GM18909 (cell line): ENCODE measurements around the gene DNAH14.
A peak's percentile ranks its signal among the peaks of the same experiment; 100 is the strongest.

ENCODE experiments used
- ATAC-seq: cut with Tn5 transposase; IDR thresholded peaks from one replicate; pipeline ENCODE4 v1.9.1; 2021; ENCODE audit warnings: mild to moderate bottlenecking; ENCODE audit not compliant: unreplicated experiment, poor library complexity

The DNAH14 gene

DNA sequence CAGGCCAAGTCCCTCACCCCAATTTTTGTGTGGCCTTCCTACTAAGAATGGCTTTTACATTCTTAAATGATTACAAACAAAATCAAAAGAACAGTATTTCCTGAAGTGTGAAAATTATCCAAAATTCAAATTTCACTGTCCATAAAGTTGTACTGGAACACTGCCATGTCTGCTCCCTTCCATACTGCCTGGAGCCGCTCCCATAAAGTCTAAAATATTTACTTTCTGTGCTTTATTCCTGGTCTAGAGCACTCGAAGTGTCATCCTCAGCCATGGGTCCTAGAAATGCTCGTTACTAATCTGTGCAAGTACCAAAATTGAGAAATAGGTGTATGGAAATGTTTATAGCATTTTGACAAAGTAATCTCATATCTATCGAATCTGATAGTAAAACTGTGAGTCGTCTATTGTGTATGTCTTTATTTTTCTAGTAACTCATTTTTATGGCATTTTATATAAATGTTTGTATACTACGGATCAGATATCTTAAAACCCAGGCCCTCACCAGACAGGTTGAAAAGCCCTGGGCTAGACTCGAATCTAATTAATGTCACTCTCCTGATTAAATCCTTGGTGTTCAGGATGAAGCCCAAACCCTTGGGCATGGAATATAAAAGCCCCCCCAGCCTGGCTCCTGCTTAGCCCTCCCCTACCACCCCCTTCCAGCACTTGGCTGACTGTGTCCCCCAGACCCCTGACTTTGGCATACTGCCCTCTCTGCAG is 493.5 kb downstream of the DNAH14 start:
- ATAC-seq: no peak

DNA sequence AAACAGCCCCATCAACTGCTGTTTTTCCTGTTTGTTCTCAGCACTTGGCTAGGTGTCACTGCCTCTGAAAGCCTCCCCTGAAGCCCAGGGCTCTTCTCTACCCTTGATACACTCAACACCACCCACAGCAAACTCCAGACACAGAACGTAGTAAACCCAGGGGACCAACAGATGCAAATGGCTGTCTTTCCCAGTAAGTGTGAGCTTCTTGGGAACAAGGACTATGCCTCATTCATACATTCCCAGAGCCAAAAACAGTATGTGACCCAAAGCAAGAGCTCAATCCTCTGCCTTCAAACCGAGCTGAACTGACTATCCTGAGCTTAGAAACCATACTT is 494.0 kb downstream of the DNAH14 start:
- ATAC-seq: no peak

DNA sequence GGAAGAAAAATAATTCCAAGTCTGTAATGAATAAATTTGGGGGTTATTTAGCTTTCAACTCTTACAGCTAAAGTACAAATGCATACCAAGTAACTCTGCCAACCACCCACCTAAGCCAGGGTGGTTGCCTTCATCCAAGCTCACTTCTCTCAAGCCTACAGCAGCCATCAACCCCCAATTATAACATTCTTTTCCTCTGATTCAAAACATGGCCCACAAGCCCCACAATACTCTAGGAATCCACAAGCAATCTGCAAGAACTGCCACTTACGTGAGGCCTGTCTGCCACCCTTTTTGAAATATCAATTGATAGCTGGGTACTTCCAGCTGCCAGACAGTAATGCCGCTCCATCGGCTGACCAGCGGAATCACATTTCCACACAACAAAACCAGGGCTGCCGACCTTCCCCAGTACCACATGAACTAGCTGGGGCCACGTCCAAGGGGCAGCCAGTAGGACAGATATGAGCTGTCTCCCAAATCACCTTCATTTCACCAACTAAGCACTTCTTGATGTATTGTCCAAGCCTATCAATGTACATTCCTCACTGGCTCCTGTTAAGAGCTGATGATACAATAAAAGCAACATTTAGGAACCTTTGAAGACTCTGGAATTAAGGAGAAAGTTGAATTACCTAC is 495.2 kb downstream of the DNAH14 start:
- no peak for ATAC-seq

DNA sequence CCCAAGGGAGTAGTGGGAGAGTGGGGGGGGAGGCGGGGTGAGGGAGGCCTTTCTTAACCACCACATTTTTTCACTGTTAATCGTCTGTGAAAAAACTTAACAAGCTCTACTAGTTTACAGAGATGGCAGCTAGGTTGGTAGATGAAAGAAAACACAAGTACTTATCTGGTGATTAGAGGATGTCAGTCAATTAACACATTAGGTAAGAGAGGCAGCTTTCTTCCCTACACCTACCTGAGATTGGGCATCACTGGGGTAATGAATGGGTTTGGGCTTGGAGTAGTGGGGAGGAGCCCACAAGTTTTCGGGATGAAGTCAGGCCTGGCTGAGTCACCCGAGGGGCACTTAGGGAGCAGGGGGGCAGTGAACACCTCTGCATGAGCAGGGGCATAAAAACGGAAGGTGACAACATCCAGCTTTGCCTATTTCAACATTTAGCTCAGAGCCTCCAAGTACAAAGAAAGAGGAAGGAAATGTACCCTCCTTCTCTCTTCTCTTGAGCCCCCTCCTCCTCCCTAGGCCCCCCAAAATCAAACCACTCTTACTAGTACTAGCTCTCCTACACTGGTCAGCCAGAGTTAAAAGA is 495.8 kb downstream of the DNAH14 start:
- no peak for ATAC-seq

DNA sequence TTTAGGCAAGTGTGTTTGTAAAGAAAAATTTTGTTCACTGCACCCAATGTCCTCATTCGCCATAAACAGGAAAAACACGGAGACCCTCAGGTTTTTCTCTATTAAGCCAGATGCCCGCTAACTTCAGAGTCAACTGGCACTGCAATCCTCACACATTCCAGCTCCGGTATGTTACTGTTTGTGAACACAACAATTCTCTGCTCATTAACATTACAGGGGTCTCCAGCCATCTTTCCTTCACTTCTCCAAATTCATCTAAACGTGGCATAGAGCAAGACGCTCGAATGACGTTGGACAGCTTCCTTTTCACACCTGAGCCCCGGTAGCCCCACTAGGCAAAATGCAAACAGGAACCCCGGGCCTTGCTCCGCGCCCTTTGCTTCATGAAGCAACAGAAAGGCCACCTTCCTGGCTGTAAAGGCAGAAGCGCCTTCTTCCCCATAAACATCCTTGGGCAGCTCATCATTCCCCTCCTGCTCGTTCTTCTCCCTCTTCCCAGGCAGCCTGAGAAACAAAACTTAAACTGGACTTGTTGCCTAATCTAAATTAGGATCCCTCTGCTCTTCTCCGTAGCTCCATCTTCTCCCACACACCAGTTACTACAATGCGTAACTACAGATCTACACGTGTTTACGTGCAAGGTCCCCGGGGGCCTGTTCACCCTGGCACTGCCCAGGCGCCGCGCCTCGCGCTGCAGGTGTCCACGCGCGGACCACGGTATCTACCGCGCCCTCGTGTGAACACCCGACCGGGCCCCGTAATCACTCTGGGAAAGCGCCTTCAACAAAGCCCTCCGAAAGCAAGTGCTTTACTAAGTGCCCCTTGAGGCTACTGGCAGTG is 497.1 kb downstream of the DNAH14 start:
- ATAC-seq: peak; percentile 19

DNA sequence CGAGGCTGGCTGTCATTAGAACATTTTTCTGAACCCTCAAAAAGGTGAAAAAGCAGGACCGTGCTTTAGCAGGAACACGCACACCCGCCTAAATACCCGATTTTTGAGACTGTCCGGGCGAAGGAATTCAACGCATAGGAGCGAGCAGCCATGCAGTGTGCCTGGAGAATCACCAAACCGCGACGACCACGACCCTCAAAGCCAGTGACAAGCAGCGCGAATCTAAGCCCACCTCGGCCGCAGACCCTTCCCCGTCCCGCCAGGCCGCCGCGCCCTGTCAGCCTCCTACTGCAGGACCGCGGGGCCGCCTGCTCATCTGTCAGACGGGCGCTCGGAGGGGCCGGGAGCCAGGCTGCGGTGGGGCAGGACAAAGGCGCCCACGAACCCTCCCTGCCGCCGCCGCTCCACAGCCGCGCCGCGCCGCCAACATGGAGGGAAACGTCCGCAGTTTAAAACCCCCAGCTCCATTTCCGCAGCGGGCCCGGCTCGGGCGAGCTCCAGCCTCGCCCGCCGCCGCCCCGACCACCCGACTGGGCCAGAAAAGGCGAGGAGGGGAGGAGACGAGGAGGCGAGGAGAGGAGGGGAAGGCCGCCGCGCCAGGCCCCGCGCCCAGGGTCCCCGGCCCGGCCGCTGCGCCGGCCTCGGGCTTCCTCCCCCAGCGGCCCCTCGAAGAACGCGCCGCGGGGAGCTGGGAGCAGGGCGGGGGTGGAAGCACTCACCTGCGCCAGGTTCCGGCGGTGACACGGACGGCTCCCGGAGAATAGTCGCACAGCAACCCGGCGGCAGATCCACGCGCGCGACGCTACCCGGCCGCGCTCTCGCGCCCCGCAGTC is 498.0 kb downstream of the DNAH14 start, which contains the start of gene LBR:
TSS of gene LBR (minus strand) at position 804 of the 833 bp plus-strand sequence. CDS start 3,963 bp downstream, outside the sequence.
- peak; percentile 36 for ATAC-seq

DNA sequence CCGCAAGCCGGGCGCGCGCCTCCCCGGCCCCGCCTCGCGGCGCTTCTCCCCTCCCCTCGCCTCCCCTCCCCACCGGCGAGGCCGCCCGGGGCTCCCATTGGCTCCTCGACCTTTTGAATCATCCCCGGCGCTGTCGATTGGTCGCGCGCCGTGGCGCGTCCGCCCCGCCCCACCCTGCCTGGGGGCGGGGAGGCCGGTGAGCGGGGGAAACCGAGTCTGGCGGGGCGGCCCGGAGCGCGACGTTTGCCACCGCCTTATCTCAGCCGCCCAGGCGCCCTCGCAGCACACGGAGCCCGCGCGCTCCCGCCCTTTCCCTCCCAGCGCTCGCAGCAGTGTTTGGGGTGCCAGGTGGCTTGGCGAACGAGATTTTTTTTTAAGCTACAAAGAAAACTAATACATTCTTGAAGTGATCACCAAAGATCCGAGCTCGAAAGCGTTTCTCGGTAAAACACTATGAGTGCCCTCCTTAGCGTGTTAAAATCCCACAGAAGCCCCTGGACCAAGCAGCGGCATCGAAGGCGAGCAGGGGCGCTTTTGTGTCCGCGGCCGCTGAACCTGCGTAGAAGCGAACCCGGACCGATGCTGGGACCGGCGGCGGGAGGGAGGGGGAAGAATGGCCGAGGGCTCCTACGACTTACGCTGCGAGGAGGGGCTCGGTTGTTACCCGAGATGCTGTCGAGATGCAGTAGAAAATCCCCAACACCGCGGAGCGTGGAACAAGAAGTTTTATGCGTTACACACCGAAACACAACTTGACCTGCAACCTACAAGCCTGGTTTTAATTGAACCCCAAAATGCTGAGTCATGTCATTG is 498.8 kb downstream of the DNAH14 start:
- peak; percentile 90 for ATAC-seq

DNA sequence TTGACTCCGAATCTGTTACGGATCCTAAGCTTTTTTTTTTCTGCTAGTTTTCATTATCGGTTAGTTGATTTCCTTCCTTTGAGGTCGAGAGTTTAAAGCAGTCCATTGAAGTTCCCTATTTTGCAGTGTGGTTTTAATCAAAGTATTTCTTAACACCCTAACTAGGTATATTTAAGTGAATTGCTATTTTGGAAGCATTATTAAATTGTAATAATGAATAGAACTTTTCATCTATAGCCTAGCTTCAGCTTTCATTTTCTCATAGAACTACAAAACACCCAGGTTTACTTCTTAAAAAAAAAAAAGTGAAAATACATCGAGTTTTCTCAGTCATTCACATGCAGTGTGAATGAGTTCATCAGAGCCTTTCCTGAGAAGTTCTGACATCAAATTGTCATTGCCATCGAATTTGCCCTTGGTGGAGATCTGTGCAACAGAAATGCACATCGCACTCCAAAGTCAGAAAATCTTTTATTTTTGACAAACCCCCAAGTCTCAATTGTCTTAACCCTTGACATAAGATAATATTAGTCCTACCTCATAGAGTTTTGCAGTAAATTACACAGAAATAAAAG is 499.5 kb downstream of the DNAH14 start:
- no peak for ATAC-seq

DNA sequence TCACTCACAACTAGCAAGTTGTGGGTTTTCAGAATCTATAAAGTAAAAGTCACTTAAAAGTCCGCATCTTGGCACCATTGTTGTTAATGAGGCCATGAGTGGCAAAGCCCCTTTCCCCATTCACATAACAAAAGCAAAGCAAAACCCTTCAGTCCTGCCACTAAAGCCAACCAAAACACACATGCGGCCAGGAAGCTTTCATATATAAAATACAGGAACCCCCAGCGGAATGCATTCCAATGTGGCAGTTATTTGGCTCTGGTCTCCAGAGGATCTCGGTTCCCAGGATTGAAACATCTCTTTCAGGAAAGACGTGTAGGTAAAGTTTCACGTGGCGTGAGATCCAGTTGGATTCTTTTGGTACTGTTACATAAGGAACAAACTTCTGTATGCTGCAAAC is 500.8 kb downstream of the DNAH14 start:
- ATAC-seq: no peak

DNA sequence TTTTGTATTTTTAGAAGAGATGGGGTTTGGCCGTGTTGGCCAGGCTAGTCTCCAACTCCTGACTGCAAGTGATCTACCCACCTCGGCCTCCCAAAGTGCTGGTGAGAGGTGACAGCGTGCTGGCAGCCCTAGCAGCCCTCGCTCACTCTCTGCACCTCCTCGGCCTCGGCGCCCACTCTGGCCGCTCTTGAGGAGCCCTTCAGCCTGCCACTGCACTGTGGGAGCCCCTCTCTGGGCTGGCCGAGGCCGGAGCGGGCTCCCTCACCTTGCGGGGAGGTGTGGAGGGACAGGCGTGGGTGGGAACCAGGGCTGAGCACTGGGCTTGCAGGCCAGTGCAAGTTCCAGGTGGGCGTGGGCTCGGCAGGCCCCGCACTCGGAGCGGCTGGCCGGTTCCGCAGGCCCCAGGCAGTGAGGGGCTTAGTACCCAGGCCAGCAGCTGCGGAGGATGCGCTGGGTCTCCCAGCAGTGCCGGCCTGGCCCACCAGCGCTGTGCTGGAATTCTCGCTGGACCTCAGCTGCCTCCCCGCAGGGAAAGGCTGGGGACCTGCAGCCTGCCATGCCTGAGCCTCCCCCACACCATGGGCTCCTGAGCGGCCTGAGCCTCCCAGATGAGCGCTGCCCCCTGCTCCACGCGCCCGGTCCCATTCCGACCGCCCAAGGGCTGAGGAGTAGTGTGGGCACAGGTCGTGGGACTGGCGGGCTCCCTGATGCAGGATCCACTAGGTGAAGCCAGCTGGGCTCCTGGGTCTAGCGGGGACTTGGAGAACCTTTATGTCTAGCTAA is 501.8 kb downstream of the DNAH14 start:
- ATAC-seq: no peak

DNA sequence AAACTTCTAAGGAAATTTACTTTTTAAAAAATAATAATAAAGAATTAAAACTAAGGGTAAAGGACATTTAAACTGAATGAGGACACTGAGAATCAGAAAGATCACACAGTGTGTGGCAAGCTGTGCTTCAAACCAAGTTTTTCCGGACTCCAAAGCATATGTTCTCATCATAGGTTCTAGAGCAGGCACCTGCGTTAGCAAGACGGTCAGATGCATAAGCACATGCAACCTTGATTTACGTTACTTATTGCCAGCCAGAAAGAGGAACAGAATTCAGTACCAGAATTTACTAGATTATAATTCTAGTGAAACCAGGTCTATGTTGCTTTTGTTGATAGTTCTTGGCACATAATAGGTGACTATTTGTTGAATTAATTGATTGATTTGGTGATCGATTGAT is 504.6 kb downstream of the DNAH14 start:
- ATAC-seq: no peak

DNA sequence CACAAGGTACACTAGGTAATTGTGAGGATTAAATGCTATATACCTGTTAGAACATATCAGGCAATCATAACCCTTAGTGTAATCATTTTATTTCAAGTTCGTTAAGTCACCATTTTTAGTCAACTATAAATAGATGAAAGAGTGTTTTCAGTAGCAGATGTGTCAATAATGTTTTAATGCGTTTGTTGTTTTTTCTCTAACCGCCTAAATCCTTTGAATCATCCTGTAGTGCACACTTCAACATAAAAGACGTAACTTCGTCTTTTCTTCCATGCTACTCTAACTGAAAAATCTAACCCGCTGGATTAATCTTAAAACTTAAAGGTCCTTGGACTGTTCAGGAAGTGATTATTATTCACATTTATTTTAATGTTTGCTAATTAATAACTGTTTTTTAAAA is 505.6 kb downstream of the DNAH14 start:
- no peak for ATAC-seq

DNA sequence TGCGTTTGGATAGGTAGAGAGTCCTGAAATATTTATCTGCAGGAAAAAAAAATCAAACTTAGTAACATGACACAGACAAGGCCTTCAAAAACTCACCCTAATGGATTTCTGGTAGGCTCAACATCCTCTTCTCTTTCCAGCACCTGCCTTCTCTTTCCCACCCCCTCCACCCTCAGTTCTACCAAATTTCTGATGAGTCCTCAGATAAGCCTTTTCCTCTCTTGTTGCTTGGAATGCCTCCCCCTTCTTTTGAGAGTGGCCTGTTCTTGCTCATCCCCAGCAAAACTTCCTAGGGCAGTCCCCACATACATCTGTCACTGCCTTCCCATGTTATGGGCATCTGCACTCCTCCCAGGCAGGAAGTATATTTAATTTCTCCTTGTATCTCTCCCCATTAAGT is 506.0 kb downstream of the DNAH14 start:
- ATAC-seq: peak; percentile 26

DNA sequence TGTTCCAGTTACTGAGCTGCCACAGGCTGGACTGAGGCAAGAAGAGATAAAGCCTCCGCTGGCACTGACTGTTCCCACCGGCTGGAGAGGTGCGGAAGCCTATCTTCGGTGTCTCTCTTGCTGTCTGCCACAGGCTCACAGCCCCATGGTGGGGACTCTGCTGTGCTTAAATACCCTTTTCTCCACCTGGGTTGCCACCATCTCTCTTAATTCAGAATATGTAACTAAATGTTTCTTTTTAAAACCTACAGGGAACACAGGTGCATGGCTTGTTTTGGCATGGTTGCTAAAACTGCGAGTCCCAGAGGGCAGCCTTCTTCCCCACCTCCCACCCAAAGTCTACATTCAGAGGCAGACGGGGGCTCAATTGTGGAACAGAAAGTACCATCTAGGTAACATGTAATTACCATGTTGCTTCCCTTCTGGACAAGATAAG is 506.5 kb downstream of the DNAH14 start:
- peak; percentile 76 for ATAC-seq

DNA sequence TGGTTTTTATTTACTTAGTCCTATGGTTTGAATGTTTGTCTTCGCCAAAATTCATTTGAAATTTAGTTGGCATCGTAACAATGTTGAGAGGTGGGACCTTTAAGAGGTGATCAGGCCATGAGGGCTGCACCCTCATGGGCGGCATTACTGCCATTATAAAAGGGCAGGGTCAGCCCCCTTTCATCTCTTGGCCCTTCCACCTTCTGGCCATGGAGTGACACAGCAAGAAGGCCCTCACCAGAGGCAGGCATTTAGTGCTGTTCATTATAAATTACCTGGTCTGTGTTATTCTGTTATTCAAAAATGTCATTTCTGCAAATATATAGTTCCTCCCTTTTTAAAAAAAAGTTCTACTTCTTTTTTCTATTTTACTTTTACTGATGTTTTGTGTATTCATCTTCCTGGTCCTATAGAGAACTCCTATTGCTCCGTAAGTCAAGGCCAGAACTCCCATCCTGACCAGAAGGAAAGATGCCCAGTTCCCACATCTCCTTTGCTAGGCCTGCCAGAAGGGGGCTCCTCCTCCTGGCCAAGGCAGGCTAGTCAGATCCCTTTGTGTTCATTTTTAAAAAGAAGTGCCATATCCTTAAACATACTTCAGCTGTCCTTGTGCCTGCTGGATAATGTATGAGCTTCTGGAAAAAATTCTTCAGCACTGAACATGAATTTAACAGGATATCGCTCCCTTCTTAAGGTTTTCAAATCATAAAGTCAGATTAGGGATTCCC is 508.4 kb downstream of the DNAH14 start:
- no peak for ATAC-seq

DNA sequence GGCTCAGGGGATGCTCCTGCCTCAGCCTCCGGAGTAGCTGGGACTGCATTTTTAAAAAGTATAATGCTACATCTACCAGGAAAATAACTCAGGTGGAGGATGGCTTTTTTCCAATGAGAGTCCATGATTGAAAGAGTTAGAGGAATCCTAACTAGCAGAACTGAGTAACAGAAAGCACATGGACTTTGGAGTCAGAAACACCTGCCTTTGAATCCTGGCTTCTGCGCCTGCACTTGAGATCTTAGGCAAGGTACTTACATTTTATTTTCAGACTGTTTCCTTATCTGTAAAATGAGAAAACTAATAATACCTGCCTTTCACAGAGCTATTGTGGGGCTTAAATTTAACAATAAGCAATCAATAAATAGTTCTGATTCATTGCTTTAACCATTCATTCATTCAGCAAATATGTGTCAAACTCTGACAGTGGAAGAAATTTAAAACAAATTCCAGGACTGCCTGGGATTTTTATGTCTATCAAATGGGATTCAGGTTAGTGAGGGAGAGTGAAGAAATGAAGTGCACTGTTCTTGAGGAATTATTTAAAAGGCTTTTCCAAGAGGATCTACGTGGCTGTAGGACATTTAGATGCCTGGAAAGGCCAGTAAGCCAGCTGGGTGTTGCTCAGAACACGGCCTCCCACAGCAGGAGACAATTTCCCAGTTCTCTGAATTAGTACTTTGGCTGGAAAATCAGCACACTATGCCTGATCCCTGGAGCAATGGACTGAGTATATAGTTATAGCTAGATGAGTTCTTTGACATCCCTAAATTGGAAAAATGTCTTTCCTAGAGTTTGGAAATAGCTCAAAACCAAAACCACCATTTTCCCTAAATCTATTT is 511.1 kb downstream of the DNAH14 start:
- no peak for ATAC-seq
